ENCODE results near the gene GRB2. TPM values are rescaled to one million over a fixed set of nuclear protein-coding genes. Genes with fewer than 3 reads are reported as not detected.

Gene GRB2
- total RNA-seq, 1 donor from 2014 or later = 74.6 TPM

DNA sequence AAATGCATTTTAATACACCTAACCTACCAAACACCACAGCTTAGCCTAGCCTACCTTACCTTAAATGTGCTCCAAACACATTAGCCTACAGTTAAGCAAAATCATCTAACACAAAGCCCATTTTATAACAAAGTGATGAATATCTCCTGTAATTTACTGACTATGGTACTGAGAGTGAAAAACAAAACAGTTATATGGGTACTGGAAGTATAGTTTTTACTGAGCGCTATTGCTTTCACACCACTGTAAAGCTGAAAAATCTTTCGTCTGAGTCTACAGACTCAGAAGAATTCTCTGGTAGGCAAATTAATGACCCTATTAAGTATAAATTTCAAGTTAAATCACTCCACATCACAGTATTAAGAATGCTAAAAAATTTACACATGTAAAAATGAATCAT, 3.5 kb downstream of the GRB2 start:
- Histone ChIP-seq H3K9ac (ENCODE audit: low read depth in 1 of 3, low read length in 3 of 3) (no peak overlapping the region), H3K4me1 (ENCODE audit: control insufficient read depth in 3 of 3, insufficient read depth in 3 of 3, low read length in 3 of 3) (peaks cover 16 to 19% (median 17%) of the 10 kb centered on the region in 3 donors), H3K4me3 (ENCODE audit: low read length in 3 of 3) (no peak overlapping the region), H3K27me3 (ENCODE audit: control insufficient read depth in 3 of 3, insufficient read depth in 3 of 3, low read length in 3 of 3) (no peaks in the 10 kb centered on the region), H3K36me3 (ENCODE audit: control insufficient read depth in 3 of 3, insufficient read depth in 3 of 3, low read length in 3 of 3) (no peaks in the 10 kb centered on the region), H3K27ac (ENCODE audit: low read depth, low read length) (no peak overlapping the region), H3K9me3 (ENCODE audit: control insufficient read depth in 3 of 3, low read length in 3 of 3) (no peaks in the 10 kb centered on the region)

DNA sequence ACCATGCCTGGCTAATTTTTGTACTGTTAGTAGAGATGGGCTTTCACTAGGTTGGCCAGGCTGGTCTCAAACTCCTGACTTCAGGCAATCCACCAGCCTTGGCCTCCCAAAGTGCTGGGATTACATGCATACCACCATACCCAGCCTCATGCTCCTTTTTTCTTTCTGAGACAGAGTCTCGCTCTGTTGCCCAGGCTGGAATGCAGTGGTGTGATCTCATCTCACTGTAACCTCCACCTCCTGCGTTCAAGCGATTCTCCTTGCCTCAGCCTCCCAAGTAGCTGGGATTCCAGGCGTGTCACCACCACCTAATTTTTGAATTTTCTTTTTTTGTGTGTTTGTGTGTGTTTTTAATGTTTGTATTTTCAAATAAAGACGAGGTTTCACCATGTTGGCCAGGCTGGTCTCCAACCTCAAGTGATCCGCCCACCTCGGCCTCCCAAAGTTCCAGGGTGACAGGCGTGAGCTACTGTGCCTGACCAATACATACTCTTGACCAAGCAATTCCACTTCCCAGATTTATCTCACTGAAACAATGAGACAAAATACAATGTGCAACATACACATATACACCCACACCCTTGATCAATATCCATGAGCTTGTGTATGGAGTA, 5.0 kb downstream of the GRB2 start:
- no peaks in the 10 kb centered on the region for H3K36me3 ChIP-seq (ENCODE audit: control insufficient read depth in 3 of 3, insufficient read depth in 3 of 3, low read length in 3 of 3)
- no peak overlapping the region for H3K27ac ChIP-seq (ENCODE audit: low read depth, low read length)
- H3K9ac ChIP-seq (ENCODE audit: low read depth in 1 of 3, low read length in 3 of 3) = no peak overlapping the region
- H3K4me3 ChIP-seq (ENCODE audit: low read length in 3 of 3) = no peak overlapping the region
- H3K4me1 ChIP-seq (ENCODE audit: control insufficient read depth in 3 of 3, insufficient read depth in 3 of 3, low read length in 3 of 3) = peaks cover 8 to 13% (median 11%) of the 10 kb centered on the region in 3 donors
- no peaks in the 10 kb centered on the region for H3K27me3 ChIP-seq (ENCODE audit: control insufficient read depth in 3 of 3, insufficient read depth in 3 of 3, low read length in 3 of 3)
- H3K9me3 ChIP-seq (ENCODE audit: control insufficient read depth in 3 of 3, low read length in 3 of 3) = no peaks in the 10 kb centered on the region

DNA sequence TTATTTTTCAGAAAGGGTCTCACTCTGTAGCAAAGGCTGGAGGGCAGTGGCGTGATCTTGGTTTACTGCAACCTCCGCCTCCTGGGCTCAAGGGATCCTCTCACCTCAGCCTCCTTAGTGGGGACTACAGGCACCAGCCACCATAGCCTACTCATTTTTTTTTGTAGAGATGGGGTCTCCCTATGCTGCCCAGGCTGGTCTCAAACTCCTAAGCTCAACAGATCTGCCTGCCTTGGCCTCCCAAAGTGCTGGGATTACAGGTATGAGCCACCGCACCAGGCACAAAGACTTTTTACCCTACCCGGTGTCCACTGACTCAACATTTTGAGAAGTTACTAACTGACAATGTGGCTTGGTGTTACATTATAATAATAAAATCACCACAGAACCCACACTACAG, 7.2 kb downstream of the GRB2 start:
- H3K27me3 ChIP-seq (ENCODE audit: control insufficient read depth in 3 of 3, insufficient read depth in 3 of 3, low read length in 3 of 3) = no peaks in the 10 kb centered on the region
- peaks cover 17 to 25% (median 21%) of the 10 kb centered on the region in 3 donors for H3K4me1 ChIP-seq (ENCODE audit: control insufficient read depth in 3 of 3, insufficient read depth in 3 of 3, low read length in 3 of 3)
- no peak overlapping the region for H3K9ac ChIP-seq (ENCODE audit: low read depth in 1 of 3, low read length in 3 of 3)
- H3K4me3 ChIP-seq (ENCODE audit: low read length in 3 of 3) = no peak overlapping the region
- H3K36me3 ChIP-seq (ENCODE audit: control insufficient read depth in 3 of 3, insufficient read depth in 3 of 3, low read length in 3 of 3) = no peaks in the 10 kb centered on the region
- H3K9me3 ChIP-seq (ENCODE audit: control insufficient read depth in 3 of 3, low read length in 3 of 3) = no peaks in the 10 kb centered on the region
- no peak overlapping the region for H3K27ac ChIP-seq (ENCODE audit: low read depth, low read length)

DNA sequence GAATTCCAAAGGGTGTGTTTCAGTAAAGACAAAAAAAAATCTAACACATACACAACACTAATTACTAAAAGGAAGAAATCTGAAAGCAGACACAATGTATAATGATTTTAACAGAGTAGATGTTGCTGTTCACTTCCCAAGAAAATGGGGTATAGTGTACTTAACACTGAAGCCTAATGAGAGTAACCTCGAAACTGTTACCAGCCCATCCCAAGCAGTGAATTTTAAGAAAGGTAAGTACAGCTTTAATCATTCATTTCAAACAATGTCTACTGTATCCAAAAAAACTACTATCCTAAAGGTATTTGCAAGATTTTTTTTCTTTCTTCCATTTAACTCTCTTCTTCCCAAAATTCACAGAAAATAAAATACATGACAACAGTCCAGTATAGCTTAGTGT, 8.3 kb downstream of the GRB2 start:
- H3K27me3 ChIP-seq (ENCODE audit: control insufficient read depth in 3 of 3, insufficient read depth in 3 of 3, low read length in 3 of 3) = no peaks in the 10 kb centered on the region

DNA sequence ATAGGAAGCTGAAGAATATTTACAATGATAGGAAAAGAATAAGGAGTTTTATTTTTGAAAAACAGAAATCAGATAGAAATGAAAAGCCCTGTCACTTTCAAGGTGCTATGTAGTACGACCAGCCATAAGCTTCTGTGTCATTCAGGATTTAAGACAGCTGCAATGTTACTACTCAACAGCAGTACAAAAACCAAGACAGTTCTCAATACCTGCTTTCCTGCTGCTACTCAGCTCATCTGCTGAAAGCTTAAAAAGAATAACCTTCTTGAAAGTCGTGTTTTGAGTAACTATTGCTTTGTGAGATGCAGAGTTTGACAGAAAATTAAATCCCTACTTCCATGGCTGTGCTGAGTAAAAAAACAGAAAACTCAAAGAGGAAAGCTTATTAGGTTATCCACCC, 8.7 kb downstream of the GRB2 start:
- peaks cover 20 to 34% (median 30%) of the 10 kb centered on the region in 3 donors for H3K4me1 ChIP-seq (ENCODE audit: control insufficient read depth in 3 of 3, insufficient read depth in 3 of 3, low read length in 3 of 3)
- no peak overlapping the region for H3K27ac ChIP-seq (ENCODE audit: low read depth, low read length)
- H3K9ac ChIP-seq (ENCODE audit: low read depth in 1 of 3, low read length in 3 of 3) = peak overlapping the region in 1 of 3 donors; percentile 10
- H3K27me3 ChIP-seq (ENCODE audit: control insufficient read depth in 3 of 3, insufficient read depth in 3 of 3, low read length in 3 of 3) = no peaks in the 10 kb centered on the region
- no peaks in the 10 kb centered on the region for H3K36me3 ChIP-seq (ENCODE audit: control insufficient read depth in 3 of 3, insufficient read depth in 3 of 3, low read length in 3 of 3)
- no peaks in the 10 kb centered on the region for H3K9me3 ChIP-seq (ENCODE audit: control insufficient read depth in 3 of 3, low read length in 3 of 3)
- no peak overlapping the region for H3K4me3 ChIP-seq (ENCODE audit: low read length in 3 of 3)

More for the DNA sequence above, 8.3 kb downstream of the GRB2 start:
- Histone ChIP-seq H3K27ac (ENCODE audit: low read depth, low read length) (no peak overlapping the region), H3K4me1 (ENCODE audit: control insufficient read depth in 3 of 3, insufficient read depth in 3 of 3, low read length in 3 of 3) (peaks cover 20 to 33% (median 30%) of the 10 kb centered on the region in 3 donors), H3K9me3 (ENCODE audit: control insufficient read depth in 3 of 3, low read length in 3 of 3) (no peaks in the 10 kb centered on the region), H3K36me3 (ENCODE audit: control insufficient read depth in 3 of 3, insufficient read depth in 3 of 3, low read length in 3 of 3) (no peaks in the 10 kb centered on the region), H3K4me3 (ENCODE audit: low read length in 3 of 3) (no peak overlapping the region), H3K9ac (ENCODE audit: low read depth in 1 of 3, low read length in 3 of 3) (no peak overlapping the region)

DNA sequence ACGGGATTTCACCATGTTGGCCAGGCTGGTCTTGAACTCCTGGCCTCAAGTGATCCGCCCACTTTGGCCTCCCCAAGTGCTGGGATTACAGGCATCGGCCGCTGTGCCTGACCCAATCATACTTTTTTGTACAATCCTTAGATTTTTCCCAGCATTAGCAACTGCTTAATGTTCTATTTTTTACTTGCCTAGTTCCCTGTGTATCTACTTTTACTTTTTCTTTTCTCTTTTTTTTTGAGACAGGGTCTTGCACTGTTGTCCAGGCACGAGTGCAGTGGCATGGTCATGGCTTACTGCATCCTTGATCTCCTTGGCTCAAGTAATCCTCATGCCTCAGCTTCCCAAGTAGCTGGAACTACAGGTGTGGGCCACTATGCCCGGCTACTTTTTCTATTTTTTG, 9.5 kb downstream of the GRB2 start:
- Histone ChIP-seq H3K27ac (ENCODE audit: low read depth, low read length) (no peak overlapping the region), H3K4me3 (ENCODE audit: low read length in 3 of 3) (no peak overlapping the region), H3K9me3 (ENCODE audit: control insufficient read depth in 3 of 3, low read length in 3 of 3) (no peaks in the 10 kb centered on the region), H3K27me3 (ENCODE audit: control insufficient read depth in 3 of 3, insufficient read depth in 3 of 3, low read length in 3 of 3) (no peaks in the 10 kb centered on the region), H3K4me1 (ENCODE audit: control insufficient read depth in 3 of 3, insufficient read depth in 3 of 3, low read length in 3 of 3) (peaks cover 22 to 33% (median 30%) of the 10 kb centered on the region in 3 donors), H3K9ac (ENCODE audit: low read depth in 1 of 3, low read length in 3 of 3) (peak overlapping the region in 1 of 3 donors; percentile 16), H3K36me3 (ENCODE audit: control insufficient read depth in 3 of 3, insufficient read depth in 3 of 3, low read length in 3 of 3) (no peaks in the 10 kb centered on the region)

DNA sequence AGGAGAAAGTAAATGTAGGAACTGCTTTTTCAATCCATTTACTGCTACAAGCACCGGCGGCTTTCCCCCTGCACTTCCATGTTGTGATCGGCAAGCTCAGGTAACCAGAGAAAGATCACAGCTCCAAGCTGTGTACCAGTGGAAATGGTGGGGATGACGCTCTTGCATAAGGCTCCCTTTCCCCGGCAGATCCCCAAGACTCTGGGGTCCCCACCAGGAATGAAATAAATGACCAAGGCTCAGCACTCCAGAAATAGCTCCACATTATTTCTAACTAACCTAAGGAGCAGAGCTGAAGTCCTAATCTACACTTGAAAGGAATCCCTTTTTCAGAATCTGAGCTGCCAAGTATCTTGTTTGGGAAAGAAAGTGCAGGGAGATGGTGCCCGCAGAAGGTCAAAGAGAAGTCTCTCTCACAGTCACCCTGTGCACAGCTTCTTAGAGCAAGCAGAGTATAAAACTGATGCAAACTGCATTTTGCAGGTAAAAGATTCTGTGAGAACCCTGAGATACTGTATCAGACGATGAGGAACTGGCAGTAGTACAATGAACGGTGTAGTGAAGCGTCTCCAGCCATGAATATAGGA, 11.1 kb downstream of the GRB2 start:
- Histone ChIP-seq H3K9me3 (ENCODE audit: control insufficient read depth in 3 of 3, low read length in 3 of 3) (no peaks in the 10 kb centered on the region), H3K36me3 (ENCODE audit: control insufficient read depth in 3 of 3, insufficient read depth in 3 of 3, low read length in 3 of 3) (no peaks in the 10 kb centered on the region), H3K9ac (ENCODE audit: low read depth in 1 of 3, low read length in 3 of 3) (peak overlapping the region; percentile 75 to 95 (median 90)), H3K4me1 (ENCODE audit: control insufficient read depth in 3 of 3, insufficient read depth in 3 of 3, low read length in 3 of 3) (peaks cover 28 to 45% (median 30%) of the 10 kb centered on the region in 3 donors), H3K27me3 (ENCODE audit: control insufficient read depth in 3 of 3, insufficient read depth in 3 of 3, low read length in 3 of 3) (no peaks in the 10 kb centered on the region), H3K27ac (ENCODE audit: low read depth, low read length) (peak overlapping the region; percentile 60), H3K4me3 (ENCODE audit: low read length in 3 of 3) (peak overlapping the region; percentile 88 to 98 (median 94))

DNA sequence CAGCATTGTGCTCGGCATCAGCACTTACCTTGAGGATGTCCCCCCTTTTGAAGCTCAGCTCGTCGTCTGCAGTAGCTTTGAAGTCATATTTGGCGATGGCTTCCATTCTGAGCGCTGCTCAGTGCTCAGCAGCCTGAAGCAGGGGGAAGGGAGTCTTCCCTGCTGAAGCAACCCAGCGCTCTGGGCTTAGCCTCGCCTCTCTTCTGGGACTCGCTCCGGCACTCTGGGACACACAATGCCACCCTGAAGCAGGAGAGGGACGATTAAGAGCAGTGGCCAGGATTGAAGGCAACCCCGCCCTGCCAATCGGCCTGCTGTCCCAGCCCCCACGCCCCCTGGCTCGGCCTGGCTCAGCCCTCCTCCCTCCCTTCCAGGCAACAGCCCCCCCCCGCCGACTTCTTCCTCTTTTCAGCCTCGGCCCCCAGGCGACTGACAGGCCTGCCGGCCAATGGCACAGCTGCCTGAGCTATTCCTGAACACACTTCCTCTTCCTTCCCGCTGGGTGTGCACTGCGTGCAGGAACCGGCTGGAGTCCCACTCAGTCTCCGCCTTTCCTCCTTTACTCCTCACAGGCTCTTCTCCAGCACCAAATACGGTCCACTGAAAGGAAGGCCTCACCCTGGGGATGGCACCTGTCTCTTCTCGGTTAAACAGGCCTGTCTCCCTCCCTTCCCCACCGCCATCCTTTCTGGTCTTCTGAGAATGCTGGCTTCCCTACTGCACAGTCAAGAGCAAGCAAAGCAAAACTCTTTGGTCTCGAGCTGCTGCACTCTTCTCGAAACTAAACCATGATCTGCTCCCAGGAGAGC, 11.8 kb downstream of the GRB2 start:
- H3K27me3 ChIP-seq (ENCODE audit: control insufficient read depth in 3 of 3, insufficient read depth in 3 of 3, low read length in 3 of 3) = no peaks in the 10 kb centered on the region
- peaks cover 28 to 42% (median 30%) of the 10 kb centered on the region in 3 donors for H3K4me1 ChIP-seq (ENCODE audit: control insufficient read depth in 3 of 3, insufficient read depth in 3 of 3, low read length in 3 of 3)

DNA sequence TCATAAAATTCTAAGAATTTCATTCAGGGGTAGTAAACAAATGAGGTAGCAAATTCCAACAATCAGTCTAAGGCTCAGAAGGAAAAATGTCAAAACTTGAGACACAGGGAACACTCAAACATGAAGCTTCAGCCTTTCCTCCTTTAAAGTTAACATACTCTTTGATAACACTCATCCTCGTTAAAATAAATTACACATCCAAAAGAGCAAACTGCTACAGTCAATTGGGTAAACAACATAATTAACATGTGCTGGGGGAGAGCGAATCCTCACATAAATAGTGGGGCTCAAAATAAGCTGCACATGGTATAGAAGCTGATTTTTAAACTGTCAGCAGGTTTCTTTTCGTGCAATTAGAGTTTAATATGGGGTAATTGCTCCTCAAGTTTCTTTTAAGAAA, 12.9 kb downstream of the GRB2 start:
- Histone ChIP-seq H3K9me3 (ENCODE audit: control insufficient read depth in 3 of 3, low read length in 3 of 3) (no peaks in the 10 kb centered on the region), H3K27me3 (ENCODE audit: control insufficient read depth in 3 of 3, insufficient read depth in 3 of 3, low read length in 3 of 3) (no peaks in the 10 kb centered on the region), H3K4me1 (ENCODE audit: control insufficient read depth in 3 of 3, insufficient read depth in 3 of 3, low read length in 3 of 3) (peaks cover 28 to 42% (median 30%) of the 10 kb centered on the region in 3 donors), H3K36me3 (ENCODE audit: control insufficient read depth in 3 of 3, insufficient read depth in 3 of 3, low read length in 3 of 3) (no peaks in the 10 kb centered on the region), H3K9ac (ENCODE audit: low read depth in 1 of 3, low read length in 3 of 3) (peak overlapping the region; percentile 84 to 95 (median 94)), H3K4me3 (ENCODE audit: low read length in 3 of 3) (peak overlapping the region in 2 of 3 donors; percentile 17 to 88), H3K27ac (ENCODE audit: low read depth, low read length) (peak overlapping the region; percentile 81)

More for the DNA sequence above, 11.8 kb downstream of the GRB2 start:
- Histone ChIP-seq H3K9me3 (ENCODE audit: control insufficient read depth in 3 of 3, low read length in 3 of 3) (no peaks in the 10 kb centered on the region), H3K9ac (ENCODE audit: low read depth in 1 of 3, low read length in 3 of 3) (peak overlapping the region; percentile 84 to 95 (median 94)), H3K27ac (ENCODE audit: low read depth, low read length) (peak overlapping the region; percentile 81), H3K36me3 (ENCODE audit: control insufficient read depth in 3 of 3, insufficient read depth in 3 of 3, low read length in 3 of 3) (no peaks in the 10 kb centered on the region), H3K4me3 (ENCODE audit: low read length in 3 of 3) (peak overlapping the region; percentile 88 to 98 (median 94))

DNA sequence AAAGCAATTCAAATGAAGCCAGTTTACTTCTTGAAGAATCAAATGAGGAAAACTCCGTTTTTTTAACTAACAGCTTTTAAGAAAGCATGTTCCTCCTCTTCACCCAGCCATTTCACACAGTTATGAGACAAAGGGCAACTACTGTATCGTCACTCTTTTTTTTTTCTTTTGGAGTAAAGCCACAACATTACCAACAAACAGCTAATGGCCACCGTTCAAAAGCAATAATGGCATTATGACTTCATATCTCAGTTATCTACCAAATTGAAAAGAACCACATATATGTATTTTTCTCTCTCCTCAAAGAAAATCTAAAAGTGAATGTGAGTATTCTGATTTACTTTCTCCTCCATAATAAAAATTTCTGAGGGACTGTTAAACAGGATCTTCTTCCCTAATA, 14.5 kb downstream of the GRB2 start:
- H3K9ac ChIP-seq (ENCODE audit: low read depth in 1 of 3, low read length in 3 of 3) = no peak overlapping the region

More for the DNA sequence above, 14.5 kb downstream of the GRB2 start:
- Histone ChIP-seq H3K4me1 (ENCODE audit: control insufficient read depth in 3 of 3, insufficient read depth in 3 of 3, low read length in 3 of 3) (peaks cover 24 to 42% (median 28%) of the 10 kb centered on the region in 3 donors), H3K27me3 (ENCODE audit: control insufficient read depth in 3 of 3, insufficient read depth in 3 of 3, low read length in 3 of 3) (no peaks in the 10 kb centered on the region), H3K36me3 (ENCODE audit: control insufficient read depth in 3 of 3, insufficient read depth in 3 of 3, low read length in 3 of 3) (peaks cover 0 to 3% (median 0%) of the 10 kb centered on the region in 3 donors), H3K4me3 (ENCODE audit: low read length in 3 of 3) (no peak overlapping the region), H3K27ac (ENCODE audit: low read depth, low read length) (no peak overlapping the region), H3K9me3 (ENCODE audit: control insufficient read depth in 3 of 3, low read length in 3 of 3) (no peaks in the 10 kb centered on the region)
